PC-9 (cell line): ENCODE measurements around the gene CILP. TPM values are rescaled to one million over a fixed set of nuclear protein-coding genes. Genes with fewer than 3 reads are reported as not detected.
A peak's percentile ranks its signal among the peaks of the same experiment; 100 is the strongest.

ENCODE experiments used
- BruUV-seq: library from RNA; stranded (reverse); fragments of 400-500 nt; replicated peaks from 2 replicates; lab custom pipeline; 2021; lab: Mats Ljungman, UMichigan
- CTCF ChIA-PET: fragments of 300-600 bp; sonication (Branson Sonifier 250); formaldehyde crosslinking; loops from one replicate; lab custom pipeline; 2022; ENCODE audit warnings: antibody characterized with exemption; lab: Charles Lee
- POLR2A ChIA-PET: fragments of 300-600 bp; sonication (Branson Sonifier 250); formaldehyde crosslinking; loops from one replicate; lab custom pipeline; 2022; ENCODE audit warnings: antibody characterized with exemption; ENCODE audit not compliant: unreplicated experiment; lab: Charles Lee
- DNase-seq, 2 experiments: peaks; one replicate each; pipeline versions ENCODE4 v3.0.0 to v3.0.0-alpha.2; 2015 to 2022; ENCODE audit warnings: mixed read lengths in 1 of 2
- H2AFZ ChIP-seq: fragments of 200-600 bp; sonication (generic); 2 replicates; pipeline ENCODE4 v1.8.1; 2017; ENCODE audit warnings: antibody characterized with exemption
- H3F3A ChIP-seq: fragments of 200-600 bp; sonication (generic); 2 replicates; pipeline ENCODE4 v1.8.1; 2017; ENCODE audit warnings: antibody characterized with exemption, mild to moderate bottlenecking, low read depth; ENCODE audit not compliant: insufficient read depth
- H3K27ac ChIP-seq: fragments of 200-600 bp; sonication (generic); 2 replicates; pipeline ENCODE4 v1.6.1; 2016; ENCODE audit warnings: mixed run types
- H3K27me3 ChIP-seq: fragments of 200-600 bp; sonication (generic); 2 replicates; pipeline ENCODE4 v1.6.1; 2016; ENCODE audit warnings: low read depth, mixed run types; ENCODE audit not compliant: insufficient read depth
- H3K36me3 ChIP-seq: fragments of 200-600 bp; sonication (generic); 2 replicates; pipeline ENCODE4 v1.6.1; 2016; ENCODE audit warnings: low read depth, mixed run types
- H3K4me1 ChIP-seq: fragments of 200-600 bp; sonication (generic); replicated peaks from 2 replicates; pipeline ENCODE4 v1.6.1; 2016; ENCODE audit warnings: mixed run types; ENCODE audit not compliant: insufficient read depth
- H3K4me2 ChIP-seq: fragments of 200-600 bp; sonication (generic); 2 replicates; pipeline ENCODE4 v1.6.1; 2017; ENCODE audit warnings: mixed run types
- H3K4me3 ChIP-seq: fragments of 200-600 bp; sonication (generic); 2 replicates; pipeline ENCODE4 v1.6.1; 2016; ENCODE audit warnings: mixed run types
- H3K79me2 ChIP-seq: fragments of 200-600 bp; sonication (generic); 2 replicates; pipeline ENCODE4 v1.6.1; 2017; ENCODE audit warnings: low read depth, mixed run types
- H3K9me2 ChIP-seq: fragments of 200-600 bp; sonication (generic); 2 replicates; pipeline ENCODE4 v1.8.1; 2017; ENCODE audit warnings: mild to moderate bottlenecking; ENCODE audit not compliant: insufficient read depth
- H3K9me3 ChIP-seq: fragments of 200-600 bp; sonication (generic); 2 replicates; pipeline ENCODE4 v1.8.1; 2016; ENCODE audit warnings: low read depth; ENCODE audit not compliant: insufficient read depth
- H4K20me1 ChIP-seq: fragments of 200-600 bp; sonication (generic); 2 replicates; pipeline ENCODE4 v1.8.1; 2017; ENCODE audit not compliant: insufficient read depth
- CTCF ChIP-seq: fragments of 200-600 bp; sonication (generic); conservative IDR thresholded peaks from 2 replicates; pipeline ENCODE4 v1.6.1; 2017; ENCODE audit warnings: mixed run types, antibody characterized with exemption, mild to moderate bottlenecking, moderate library complexity
- EZH2 ChIP-seq: fragments of 200-600 bp; sonication (generic); IDR thresholded peaks from 2 replicates; pipeline ENCODE4 v1.8.0; 2017; ENCODE audit warnings: antibody characterized with exemption, low read depth
- intact Hi-C: fragments of 100-400 bp; cut with micrococcal nuclease; formaldehyde crosslinking; loops from one replicate; pipeline ENCODE4 v1.10.0; 2022; ENCODE audit not compliant: unreplicated experiment
- total RNA-seq: library from RNA; stranded (reverse); gene quantifications from 2 replicates; pipeline ENCODE4 v1.2.3, GENCODE V29; 2021

The CILP gene
- total RNA-seq, 1 experiment from 2014 or later: 0.07 TPM

- no peaks in the 10 kb centered on the region for H3K4me1 ChIP-seq
- no peaks in the 10 kb centered on the region for H3K9me2 ChIP-seq
- no peak overlapping the region for H3K27ac ChIP-seq
- TF ChIP-seq EZH2 (no peak), CTCF (no peak)
- no peak overlapping the region for H2AFZ ChIP-seq
- TSS peak; percentile 19 for BruUV-seq
- 0 out of 2 replicates have a peak, but pooled peaks cover 3% of the 10 kb centered on the region for H3F3A ChIP-seq
- ChIA-PET POLR2A (no interaction called here), CTCF (no interaction called here)
- no peaks in the 10 kb centered on the region for H3K27me3 ChIP-seq
- H3K79me2 ChIP-seq: no peaks in the 10 kb centered on the region
- 0 out of 2 replicates have a peak, but pooled peaks cover 5% of the 10 kb centered on the region for H3K36me3 ChIP-seq
- no peak overlapping the region for H3K4me3 ChIP-seq
- DNase-seq: no peak
- H3K9me3 ChIP-seq: no peaks in the 10 kb centered on the region
- no peaks in the 10 kb centered on the region for H4K20me1 ChIP-seq
- H3K4me2 ChIP-seq: no peak overlapping the region
- intact Hi-C loops: no loop called here
These were observed 64.8 kb downstream of the CILP start for GRCh38 chr15:65146438-65146837.

Other genes starting within 250 kb of the CILP start
- gene SPG21, start 221.6 kb downstream of the CILP start, total RNA-seq: 88.3 and 91.7 TPM in 2 replicates
- gene MTFMT, start 181.8 kb downstream of the CILP start, total RNA-seq: 16.0 and 24.9 TPM in 2 replicates
- gene SLC51B, start 166.1 kb downstream of the CILP start, total RNA-seq: not detected in 2 replicates
- not detected in 2 replicates for gene RASL12, start 143.5 kb downstream of the CILP start, total RNA-seq
- gene KBTBD13, start 134.7 kb downstream of the CILP start, total RNA-seq: not detected in 2 replicates
- 2.5 and 3.1 TPM in 2 replicates for gene UBAP1L, start 96.3 kb downstream of the CILP start, total RNA-seq
- 29.1 and 31.4 TPM in 2 replicates for gene PDCD7, start 77.7 kb downstream of the CILP start, total RNA-seq
- gene CLPX, start 26.1 kb downstream of the CILP start, total RNA-seq: 41.0 and 44.1 TPM in 2 replicates
- gene PARP16, start 75.4 kb upstream of the CILP start, total RNA-seq: 12.3 TPM in 2 replicates
- gene RNU5A-1, start 84.6 kb upstream of the CILP start, total RNA-seq: not detected in 2 replicates
- not detected in 2 replicates for gene RNU5B-1, start 93.2 kb upstream of the CILP start, total RNA-seq
- gene IGDCC3, start 166.5 kb upstream of the CILP start, total RNA-seq: 0.22 and 0.38 TPM in 2 replicates
- gene IGDCC4, start 211.5 kb upstream of the CILP start, total RNA-seq: 0.10 and 0.31 TPM in 2 replicates